LoVo (cell line): Measurements from ENCODE around the gene MACROD2.
A peak's percentile ranks its signal among the peaks of the same experiment; 100 is the strongest.

Experiments used
- DNase-seq: peaks from one replicate; pipeline ENCODE4 v3.0.0-alpha.2; 2016; ENCODE audit warnings: low spot score

Gene MACROD2

DNA sequence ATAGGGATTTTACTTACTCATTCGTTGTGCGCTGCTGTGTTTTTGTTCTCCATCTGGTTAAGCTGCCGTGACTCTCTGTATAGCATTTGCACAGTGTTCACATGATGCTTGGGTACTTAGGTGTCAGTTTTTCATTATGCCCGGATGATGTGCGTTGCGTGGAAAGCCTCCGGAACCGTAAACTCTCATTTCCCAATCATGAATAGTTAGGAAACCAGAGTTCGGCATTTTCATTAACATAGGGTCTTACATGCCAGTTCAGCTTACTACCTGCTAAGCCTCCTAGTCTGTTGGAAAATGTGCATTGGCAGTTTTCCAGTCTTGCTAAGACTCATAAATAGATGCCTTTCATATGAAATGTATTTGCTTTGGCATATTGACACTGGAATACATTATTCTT is 825.5 kb downstream of the MACROD2 start:
- no peak for DNase-seq

DNA sequence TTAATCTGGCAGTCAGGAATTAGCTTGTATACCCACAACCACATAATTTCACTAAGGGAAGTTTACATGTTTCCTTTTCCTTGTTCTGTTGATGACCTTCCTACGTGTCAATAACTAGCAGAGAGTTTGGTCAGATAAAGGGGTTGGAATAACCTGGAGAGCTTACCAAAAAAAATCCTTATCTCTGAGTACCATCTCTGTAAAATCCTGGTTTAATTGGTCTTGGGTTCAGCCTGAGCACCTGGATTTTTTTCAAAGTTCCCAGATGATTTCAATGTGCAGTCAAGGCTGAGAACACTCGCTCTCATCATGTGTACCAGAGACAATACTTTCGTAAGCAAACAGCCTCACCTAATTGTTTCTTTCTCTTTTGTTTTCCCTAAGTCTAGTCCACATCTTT is 825.9 kb downstream of the MACROD2 start:
- DNase-seq, result no peak

DNA sequence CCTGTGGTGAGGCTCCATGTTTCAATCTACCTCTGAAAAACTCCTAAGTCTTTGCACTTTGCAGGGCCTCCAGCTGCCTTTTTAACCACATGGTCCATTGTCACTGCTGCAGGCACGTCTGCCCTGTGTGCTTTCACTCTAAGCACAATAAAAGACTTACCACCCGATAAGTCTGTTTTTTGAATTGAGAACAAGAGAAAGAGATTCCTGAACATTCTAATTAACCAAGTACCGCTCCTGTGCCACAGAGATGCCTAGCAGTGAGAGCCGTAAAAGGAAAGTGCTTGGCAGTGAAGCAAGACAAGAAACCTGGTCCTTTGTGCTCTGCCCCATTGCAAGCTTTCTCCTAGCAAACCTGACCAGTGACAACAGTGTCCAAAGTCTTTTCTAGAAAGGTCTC is 829.7 kb downstream of the MACROD2 start:
- no peak for DNase-seq

DNA sequence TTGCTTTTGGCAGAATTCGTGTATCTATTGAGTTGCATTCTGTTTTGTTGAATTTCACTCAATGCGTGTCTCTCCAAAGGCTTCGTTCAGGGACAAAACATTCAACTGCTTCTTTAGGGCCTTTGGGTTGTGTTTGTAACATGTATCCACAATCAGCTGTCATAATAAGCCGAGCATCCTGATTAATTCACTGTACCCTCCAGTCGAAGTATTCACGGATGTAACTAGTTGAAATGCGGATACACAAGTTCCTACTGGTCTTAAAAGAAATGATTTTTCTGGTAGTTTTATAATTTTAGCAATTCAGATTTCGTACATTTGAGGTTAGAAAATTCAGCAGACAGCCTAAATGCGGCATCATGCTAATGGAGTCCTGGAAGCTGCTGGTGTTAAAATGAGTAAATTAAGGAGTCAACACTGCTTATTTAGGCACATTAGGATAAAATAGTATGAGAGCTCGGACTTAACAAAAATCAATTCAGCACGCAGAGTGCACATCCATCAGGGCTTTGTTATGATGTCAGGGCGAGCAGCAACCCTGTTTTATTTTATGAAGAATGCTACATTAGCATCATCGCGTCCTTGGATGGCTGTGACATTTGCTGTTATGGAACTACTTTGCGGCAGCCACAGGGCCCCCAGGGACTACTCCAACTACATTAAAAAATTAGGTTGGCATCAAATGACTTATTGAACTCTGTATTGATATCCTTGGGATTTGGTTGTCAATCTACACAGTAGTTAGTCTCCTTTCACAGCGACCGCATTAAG is 831.4 kb downstream of the MACROD2 start:
- no peak for DNase-seq

DNA sequence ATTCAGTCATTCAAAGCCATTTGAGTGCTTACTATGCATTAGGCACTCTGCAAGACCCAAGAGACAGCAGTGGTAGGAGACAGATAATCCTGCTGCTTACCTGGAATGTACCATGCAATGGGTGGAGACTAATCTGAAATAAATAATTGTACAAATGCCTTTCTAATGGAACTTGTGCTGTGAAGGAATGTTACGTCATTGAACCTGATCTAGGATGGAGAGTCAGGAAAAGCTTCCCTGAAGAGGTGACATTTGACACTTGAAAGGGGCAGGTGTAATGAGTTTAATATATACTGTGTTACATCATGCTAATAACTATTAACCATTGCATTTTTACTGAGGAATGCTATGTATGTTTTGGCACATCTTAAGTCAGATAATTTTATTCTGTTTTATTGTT is 833.1 kb downstream of the MACROD2 start:
- no peak for DNase-seq

DNA sequence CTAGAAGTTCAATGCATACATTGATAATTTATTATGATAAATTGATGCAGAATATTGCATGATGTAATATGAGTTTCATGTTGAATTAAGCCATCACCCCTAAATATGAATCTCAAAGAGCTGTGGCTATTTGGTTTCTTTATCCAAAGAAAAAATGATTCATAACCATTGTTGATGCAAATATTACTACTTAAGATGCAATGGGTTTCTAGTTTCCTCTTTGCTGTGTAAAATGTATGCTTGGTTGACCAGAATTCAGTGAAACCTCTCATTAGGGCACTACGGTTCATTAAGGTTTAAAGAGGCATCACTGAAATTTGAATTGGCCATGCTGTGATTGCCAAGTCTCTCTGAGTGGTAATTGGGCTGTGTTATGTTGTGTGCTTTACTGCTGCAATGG is 834.6 kb downstream of the MACROD2 start:
- no peak for DNase-seq

DNA sequence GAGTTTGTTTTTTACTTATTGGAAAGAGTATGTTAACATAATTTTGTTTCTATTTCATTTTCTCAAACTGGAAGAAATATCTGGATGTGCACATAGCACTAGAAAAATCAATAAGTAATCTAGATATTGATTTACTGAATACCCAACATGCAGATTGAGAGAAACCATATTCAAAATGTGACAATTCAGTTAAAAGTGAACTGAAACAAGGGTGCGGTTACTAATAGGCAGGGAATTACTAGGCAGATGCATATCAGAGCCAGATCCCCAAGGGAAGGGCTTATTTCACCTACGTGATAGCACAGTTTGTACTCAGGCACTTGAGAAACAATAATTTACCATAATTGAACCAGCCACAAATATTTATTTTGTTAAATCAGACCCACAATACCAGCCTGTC is 835.1 kb downstream of the MACROD2 start:
- no peak for DNase-seq

DNA sequence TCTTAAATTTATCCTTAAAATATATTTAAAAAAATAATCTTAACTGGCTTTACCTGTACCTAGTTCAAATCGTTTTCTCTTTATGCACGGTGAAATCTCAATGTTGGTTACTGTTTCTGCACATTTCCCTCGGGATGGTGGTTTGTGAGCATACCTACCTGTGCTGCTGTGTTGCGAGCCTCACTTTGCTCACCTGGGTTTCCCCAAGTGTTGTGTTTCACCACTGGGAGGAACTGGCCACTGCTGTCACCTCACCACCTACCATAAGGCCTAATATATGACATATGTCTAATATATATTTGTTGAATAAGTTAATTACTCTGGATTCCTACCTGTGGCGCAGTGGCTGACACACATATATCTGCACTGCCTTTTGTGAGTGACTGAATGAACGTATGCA is 835.6 kb downstream of the MACROD2 start:
- DNase-seq, result no peak

DNA sequence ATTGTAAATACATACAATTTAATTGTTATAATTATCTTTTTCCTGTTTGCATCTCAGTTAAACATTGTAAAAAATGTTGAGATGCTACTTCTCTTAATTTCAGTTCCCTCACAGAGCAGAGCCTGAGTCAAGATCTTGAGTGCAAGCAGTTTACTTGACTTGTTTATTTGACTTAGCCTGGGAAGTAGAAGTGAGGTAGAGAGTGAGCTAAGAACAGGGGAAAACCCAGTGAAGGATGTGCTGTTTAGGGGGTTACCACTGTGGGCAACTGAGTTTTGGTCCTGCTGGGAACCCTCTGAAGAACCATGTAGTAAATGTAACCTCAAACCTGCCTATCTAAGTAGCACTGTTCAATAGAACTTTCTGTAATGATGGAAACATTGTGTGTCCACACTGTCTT is 837.3 kb downstream of the MACROD2 start:
- DNase-seq, result no peak

DNA sequence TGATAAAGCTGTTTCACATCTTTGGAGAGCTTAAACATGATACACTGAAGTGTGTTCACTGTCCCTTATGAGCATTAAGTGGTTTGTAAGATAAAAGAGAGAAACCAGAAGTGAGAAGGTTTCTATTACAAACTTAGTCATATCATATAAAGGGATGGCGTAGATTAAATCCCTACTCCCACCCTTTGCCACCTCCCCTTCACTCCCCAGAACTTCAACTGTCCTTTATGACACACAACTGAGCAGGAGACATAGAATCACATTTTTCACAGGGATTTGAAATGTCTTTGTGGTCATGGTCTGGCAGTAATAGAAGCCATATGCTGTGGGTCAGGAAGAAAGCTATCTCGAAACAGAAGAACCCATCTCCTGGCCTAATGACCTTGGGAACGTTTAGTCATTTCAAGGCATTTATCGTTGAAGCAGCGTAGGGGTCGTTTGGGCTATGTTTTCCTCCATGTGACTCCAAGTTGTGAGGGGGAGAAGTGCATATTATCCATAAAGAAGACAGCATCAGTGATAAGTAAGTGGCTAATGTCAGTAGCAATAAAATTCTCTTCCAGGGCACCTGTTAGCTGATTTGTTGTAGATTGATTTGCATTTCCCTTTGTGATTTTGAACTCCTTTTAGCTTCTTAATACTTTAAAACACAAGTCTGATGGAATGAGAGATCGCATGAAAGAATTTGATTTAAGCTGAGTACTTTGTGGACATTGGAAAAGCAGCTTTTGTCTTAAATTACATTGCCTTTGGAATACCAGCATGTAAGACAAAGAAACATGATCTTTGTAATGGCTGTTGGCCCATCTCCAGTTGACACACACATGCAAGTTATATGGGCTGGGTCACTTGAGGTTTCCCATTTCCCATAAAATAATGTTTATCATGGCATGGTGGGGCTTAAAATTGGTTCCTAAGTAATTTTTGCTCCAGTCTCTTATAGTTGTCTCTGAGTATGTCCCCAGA is 843.6 kb downstream of the MACROD2 start:
- DNase-seq, result no peak

DNA sequence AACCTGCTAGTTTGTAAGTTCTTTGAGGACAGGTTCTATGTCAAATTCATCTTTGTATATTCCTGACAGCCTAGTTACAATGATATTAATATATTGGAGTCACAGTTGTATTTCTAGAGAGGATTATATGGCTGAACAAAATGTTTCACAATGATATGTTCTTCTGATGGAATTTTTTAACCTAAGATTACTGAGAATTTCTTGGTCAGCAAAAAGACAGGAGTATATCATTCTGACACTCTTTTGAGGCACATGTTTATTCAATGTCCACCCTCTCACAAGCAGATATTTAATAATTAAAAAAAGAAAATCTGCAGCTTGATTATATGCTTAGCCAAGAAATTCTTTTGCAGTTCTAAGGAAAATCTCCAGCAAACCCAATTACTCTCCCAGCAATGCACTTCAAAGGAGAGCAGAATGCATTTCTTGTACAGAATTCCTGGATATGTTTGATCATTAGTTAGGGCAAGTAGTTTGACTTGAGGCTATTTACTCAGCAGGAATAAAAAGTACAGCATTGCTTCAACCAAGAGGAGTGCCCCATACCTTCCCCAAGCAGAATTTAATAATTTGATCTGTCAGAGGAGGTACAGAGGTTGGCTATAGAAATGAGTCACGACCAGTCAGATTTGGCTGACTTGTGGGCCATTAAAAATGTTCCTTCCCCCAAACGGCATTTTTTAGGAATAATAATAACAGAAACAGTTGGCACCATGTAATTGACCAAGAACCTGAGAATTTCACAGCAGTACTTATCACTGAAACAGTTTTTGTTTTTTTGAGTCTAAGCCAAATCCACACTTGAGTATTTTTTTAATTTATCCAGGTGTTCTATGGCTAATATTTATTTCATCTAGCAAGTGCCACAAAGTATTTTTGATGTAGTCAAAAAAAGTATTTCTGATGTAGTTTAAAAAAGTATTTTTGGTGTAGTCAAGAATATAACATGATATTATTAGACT is 850.2 kb downstream of the MACROD2 start:
- no peak for DNase-seq

DNA sequence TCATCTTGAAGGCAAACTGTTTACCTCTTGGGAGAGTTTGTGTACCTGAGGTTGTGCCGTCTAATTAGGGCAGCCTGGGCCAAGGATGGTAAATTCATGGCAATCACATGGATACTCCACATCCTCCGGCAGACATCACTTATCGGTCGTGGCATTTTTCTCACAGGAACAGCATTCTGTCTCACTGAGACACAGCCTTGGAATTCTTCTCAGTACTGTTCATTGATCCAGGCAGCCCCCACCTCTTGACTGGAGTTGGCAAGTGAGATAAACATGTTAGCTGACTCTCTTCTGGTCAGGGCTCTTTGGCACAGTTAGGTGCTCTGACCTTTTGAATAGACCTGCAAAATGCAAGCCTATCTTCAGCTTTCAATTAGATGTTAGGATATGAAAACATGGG is 853.5 kb downstream of the MACROD2 start:
- no peak for DNase-seq

DNA sequence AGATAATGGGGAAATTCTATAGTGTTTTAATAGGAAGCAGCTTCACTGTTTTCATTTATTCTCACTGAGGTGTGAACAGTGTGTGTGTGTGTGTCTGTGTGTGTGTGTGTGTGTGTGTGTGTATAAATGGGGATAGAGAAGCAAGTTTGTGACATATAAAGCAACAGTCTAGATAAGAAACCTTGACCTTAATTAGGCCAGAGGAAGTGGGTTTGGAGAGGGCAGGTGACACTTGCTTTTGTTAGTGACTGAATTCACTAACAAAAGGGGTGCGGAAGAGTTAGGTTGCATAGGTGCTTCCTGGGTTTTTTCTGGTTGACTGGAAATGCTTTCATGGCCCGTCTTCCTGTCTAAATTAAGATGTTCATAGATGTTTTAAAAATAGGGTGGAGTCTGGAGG is 857.8 kb downstream of the MACROD2 start:
- no peak for DNase-seq

DNA sequence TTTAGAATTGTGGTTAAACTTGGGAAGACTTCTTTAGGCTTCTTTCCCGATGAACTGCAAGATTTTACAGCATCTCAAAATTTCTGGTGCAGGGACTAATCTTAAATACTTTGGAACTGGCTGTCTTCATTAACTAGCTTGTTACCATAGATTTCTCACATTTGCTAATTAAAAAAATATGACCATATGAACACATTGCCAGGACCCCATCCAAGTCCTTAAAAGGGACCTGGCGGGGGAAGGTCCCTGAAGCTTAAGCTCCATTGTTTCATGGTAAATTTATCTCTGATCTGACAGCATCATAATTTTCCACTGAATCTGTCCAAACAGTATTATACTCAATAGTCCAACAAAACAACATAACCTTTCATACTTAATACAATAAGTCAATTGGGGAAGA is 859.9 kb downstream of the MACROD2 start:
- no peak for DNase-seq

DNA sequence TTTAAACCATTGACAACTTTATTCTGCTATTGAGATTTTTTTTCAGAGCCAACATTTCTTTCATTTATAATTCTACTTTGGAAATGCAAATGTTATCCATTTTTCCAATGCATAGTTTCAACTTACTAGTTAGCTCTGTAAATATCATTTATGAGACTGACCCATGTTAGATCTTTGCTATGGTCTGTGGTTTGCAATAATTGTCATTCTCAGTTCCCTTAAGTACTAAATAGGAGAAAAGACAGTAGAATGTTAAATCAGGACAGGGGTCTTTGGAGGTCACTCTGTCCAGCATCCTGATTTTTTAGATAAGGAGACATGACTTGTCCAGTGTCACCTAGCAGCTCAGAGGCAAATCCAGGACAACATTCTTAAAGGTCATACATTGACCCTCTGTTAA is 864.3 kb downstream of the MACROD2 start:
- DNase-seq, result no peak

DNA sequence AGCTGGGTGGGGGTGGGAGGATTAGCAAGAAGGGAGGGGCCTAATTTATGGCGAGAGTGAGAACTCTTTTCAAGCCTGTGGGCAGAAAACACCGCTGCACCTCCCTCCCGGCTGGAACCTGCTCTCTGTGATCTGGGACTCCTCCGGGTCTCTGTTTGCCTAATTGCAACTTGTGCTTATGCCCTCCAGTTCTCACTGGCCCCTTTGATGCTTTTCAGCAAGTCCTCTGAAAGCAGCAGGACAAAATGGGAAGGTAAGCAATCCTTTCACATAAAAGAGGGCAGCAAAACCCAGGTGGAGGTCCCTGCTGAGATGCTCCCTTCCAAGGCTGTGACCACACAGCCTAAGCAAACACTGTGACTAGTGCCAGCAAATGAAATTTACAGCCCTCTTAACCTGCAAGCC is 865.1 kb downstream of the MACROD2 start:
- DNase-seq, result peak; percentile 16

DNA sequence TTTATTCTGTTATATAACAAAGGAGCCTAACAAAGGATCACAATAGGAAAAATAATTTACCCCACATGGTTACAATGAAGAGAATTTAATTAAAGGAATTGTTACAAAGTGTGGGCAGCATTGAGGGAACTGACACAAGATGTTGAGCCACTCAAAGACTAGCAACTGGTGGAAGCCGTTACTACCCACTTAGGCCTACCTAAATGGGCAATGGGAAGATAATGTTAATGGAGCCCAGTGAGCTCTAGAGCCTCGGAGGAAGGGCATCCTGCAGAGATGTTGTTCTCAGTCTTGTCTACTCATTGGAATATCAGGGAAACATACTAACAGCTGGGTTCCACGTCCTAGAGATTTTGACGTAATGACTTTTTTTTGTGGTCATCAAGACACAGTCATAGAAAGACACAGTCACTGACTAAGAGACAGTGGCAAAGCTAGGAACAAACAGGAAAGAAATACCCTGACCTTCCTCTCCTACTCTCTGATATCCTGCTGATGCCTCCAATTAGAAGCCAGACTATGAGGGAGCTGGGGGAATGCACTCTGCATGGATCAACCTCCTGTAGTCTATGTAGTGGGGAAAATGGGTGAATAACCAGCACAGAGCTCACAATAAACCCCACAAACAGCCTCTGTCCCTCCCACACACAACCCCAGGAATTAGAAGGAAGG is 865.8 kb downstream of the MACROD2 start:
- no peak for DNase-seq

DNA sequence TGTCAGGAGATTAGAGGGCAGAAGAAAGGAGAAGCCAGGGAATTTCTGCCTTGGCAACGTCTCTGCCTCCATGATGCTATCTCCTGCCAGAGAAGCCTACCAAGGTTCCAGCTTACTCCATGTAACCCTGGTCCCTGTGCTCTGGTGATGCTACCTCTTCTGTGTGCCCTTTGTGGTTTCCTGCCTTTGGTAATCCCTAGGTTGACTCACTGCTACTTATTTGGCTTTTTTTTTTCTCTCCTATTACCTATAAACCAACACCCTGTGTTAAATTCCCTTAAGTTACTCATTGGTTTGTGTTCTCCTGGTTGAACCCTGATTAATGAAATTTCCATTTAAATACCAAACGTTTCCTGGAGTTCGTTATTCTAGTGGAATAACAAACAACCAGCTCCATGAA is 869.9 kb downstream of the MACROD2 start:
- DNase-seq, result peak; percentile 46

DNA sequence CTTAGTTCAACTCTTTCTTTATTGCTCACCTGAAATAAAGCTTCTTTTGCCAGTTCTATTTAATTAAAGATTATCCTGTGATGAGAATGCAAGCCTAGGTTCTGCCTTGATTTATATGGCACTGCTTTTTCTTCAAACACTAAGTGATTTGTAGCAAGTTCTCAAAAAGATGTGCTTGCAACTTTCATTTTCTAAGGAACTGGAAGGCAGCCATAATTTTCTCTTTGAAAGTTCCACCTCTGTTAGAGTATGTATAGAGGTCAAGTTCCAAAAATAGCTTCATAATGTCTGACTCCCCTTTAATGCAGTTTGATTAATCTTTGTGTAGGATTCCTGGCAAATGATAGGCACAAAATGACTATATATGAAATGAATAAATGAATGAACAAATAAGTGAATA is 870.4 kb downstream of the MACROD2 start:
- DNase-seq, result no peak

DNA sequence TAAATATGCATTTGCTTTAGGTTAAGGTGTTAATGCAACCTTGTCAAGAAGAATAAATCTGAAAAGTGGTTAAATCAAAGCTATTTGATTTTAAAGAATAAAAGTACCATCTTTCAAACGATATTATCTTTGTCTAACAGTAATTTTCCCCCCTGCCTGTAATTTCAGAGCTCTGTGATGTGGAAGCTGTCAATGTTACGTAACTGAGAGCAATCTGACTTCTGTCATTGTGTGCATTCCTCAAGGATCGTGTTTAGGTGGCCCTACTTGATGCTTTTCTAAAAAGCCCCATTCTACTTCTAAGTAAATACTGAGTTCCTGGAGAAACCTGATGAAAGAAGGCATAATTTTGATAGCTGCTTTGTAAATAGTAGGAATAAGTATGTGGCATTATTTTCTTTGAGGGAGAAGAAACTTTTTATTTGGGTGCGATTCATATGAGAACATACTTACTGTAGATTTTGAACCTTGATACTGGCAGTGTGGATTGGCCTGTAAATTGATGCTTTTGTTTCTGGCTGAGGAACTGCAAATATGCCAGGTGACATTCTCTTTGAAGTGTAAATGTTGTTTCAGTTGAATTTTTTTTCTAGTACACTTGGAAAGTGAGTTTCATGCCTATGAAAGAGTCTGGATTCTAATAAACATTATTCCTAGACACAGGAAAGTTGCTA is 871.7 kb downstream of the MACROD2 start:
- no peak for DNase-seq
